HepG2 (cell line): Measurements from ENCODE around the gene RPS6KC1. TPM values are rescaled to one million over a fixed set of nuclear protein-coding genes. Genes with fewer than 3 reads are reported as not detected.

Experiments
- ATAC-seq: fragments of 200-7000 bp; cut with Tn5 transposase; 3 replicates; pipeline ENCODE4 v1.9.1; 2020; ENCODE audit warnings: mild to moderate bottlenecking, moderate library complexity
- BruUV-seq: library from RNA; stranded (reverse); fragments of 400-500 nt; replicated peaks from 2 replicates; lab custom pipeline; 2021; lab: Mats Ljungman, UMichigan
- CTCF ChIA-PET: fragments of 300-600 bp; formaldehyde crosslinking; extraction: SDS; loops from one replicate; lab custom pipeline; 2021; ENCODE audit warnings: low total read pairs, inconsistent platforms, low intra/inter-chr PET ratio; lab: Yijun Ruan, JAX
- POLR2A ChIA-PET: fragments of 350-600 bp; sonication (Branson Sonifier 250); formaldehyde crosslinking; loops from one replicate; lab custom pipeline; 2020; ENCODE audit warnings: antibody characterized with exemption, inconsistent platforms; lab: Yijun Ruan, JAX
- DNase-seq: peaks from one replicate; pipeline ENCODE4 v3.0.0-alpha.2; 2015; ENCODE audit warnings: low spot score
- FAIRE-seq: peaks from 3 replicates; lab custom pipeline; 2011; peaks lifted over from hg19 to GRCh38; lab: Jason Lieb, UNC
- H2AFZ ChIP-seq: one replicate; pipeline ENCODE4 v1.6.1; 2011; ENCODE audit warnings: low read length, inconsistent platforms
- H3K27ac ChIP-seq: fragments of 300-600 bp; 3 replicates; pipeline ENCODE4 v1.8.0; 2011; ENCODE audit warnings: mixed run types, mild to moderate bottlenecking, mixed read lengths, low read length, inconsistent platforms; ENCODE audit not compliant: insufficient read depth; ENCODE audit errors: extremely low read length
- H3K27me3 ChIP-seq, 2 experiments: fragments of 200-600 bp in 1 of 2; 2 replicates in 1 of 2; 3 replicates in 1 of 2; pipeline versions ENCODE4 v1.6.0 to v1.8.0; 2011; ENCODE audit warnings: low read length in 2 of 2, mild to moderate bottlenecking in 2 of 2, moderate library complexity in 2 of 2, inconsistent platforms in 1 of 2; ENCODE audit not compliant: insufficient read depth in 2 of 2, control insufficient read depth in 1 of 2
- H3K36me3 ChIP-seq, 2 experiments: fragments of 200-600 bp in 1 of 2; replicated peaks in 1 of 2; 2 replicates in 1 of 2; 3 replicates in 1 of 2; pipeline versions ENCODE4 v1.5.1 to v1.8.0; 2011; ENCODE audit warnings: low read length in 2 of 2, inconsistent platforms in 1 of 2; ENCODE audit not compliant: insufficient read depth in 2 of 2, control insufficient read depth in 1 of 2
- H3K4me1 ChIP-seq: 2 replicates; pipeline ENCODE4 v1.5.1; 2012; ENCODE audit warnings: low read length, inconsistent platforms; ENCODE audit not compliant: insufficient read depth
- H3K4me2 ChIP-seq: 2 replicates; pipeline ENCODE4 v1.6.0; 2011; ENCODE audit warnings: low read depth, low read length, inconsistent platforms
- H3K4me3 ChIP-seq, 3 experiments: fragments of 200-600 bp in 1 of 3; sonication (generic), shearing (Covaris generic) in 1 of 3; replicated peaks in 1 of 3; 2 replicates each; pipeline ENCODE4 v1.5.1; 2011 to 2016; ENCODE audit warnings: low read length in 3 of 3, inconsistent platforms in 2 of 3, low read depth in 2 of 3, mild to moderate bottlenecking in 2 of 3, control low read depth in 1 of 3, mixed read lengths in 1 of 3; ENCODE audit not compliant: insufficient read depth in 1 of 3
- H3K79me2 ChIP-seq: one replicate; pipeline ENCODE4 v1.6.1; 2011; ENCODE audit warnings: low read length, inconsistent platforms; ENCODE audit not compliant: insufficient read depth
- H3K9ac ChIP-seq: 2 replicates; pipeline ENCODE4 v1.6.0; 2011; ENCODE audit warnings: mild to moderate bottlenecking, low read depth, low read length, inconsistent platforms; ENCODE audit not compliant: insufficient read depth
- H3K9me3 ChIP-seq: 2 replicates; pipeline ENCODE4 v1.5.1; 2012; ENCODE audit warnings: mild to moderate bottlenecking, low read length
- H4K20me1 ChIP-seq: 2 replicates; pipeline ENCODE4 v1.6.0; 2011; ENCODE audit warnings: inconsistent platforms, mild to moderate bottlenecking, low read length, moderate library complexity; ENCODE audit not compliant: insufficient read depth
- AHR ChIP-seq: IDR thresholded peaks from 2 replicates; pipeline ENCODE4 v1.6.1; 2018; ENCODE audit warnings: missing genetic modification reagents, missing compliant biosample characterization
- DRAP1 ChIP-seq: IDR thresholded peaks from 2 replicates; pipeline ENCODE4 v1.6.1; 2016; ENCODE audit warnings: missing genetic modification reagents, missing compliant biosample characterization
- ESRRA ChIP-seq: sonication (generic); formaldehyde crosslinking; IDR thresholded peaks from 2 replicates; pipeline ENCODE4 v1.5.1; 2020; ENCODE audit warnings: mild to moderate bottlenecking, low read depth, missing genetic modification reagents
- MAFF ChIP-seq: IDR thresholded peaks from 2 replicates; pipeline ENCODE4 v1.6.1; 2011; ENCODE audit warnings: low read depth, low read length, improper control_type of control experiment
- MAFK ChIP-seq, 2 experiments: IDR thresholded peaks in 1 of 2; conservative IDR thresholded peaks in 1 of 2; 2 replicates each; pipeline ENCODE4 v1.6.1; 2011; ENCODE audit warnings: improper control_type of control experiment in 2 of 2, low read length in 2 of 2
- NAIF1 ChIP-seq: sonication (generic); formaldehyde crosslinking; IDR thresholded peaks from 2 replicates; pipeline ENCODE4 v1.5.0; 2020; ENCODE audit warnings: mild to moderate bottlenecking, missing genetic modification reagents, borderline replicate concordance
- NCOA1 ChIP-seq: sonication (generic); formaldehyde crosslinking; IDR thresholded peaks from 2 replicates; pipeline ENCODE4 v1.9.0; 2021; ENCODE audit warnings: missing genetic modification reagents
- POLR2G ChIP-seq: fragments of 200-400 bp; formaldehyde crosslinking; IDR thresholded peaks from 2 replicates; pipeline ENCODE4 v1.6.1; 2018; ENCODE audit warnings: mild to moderate bottlenecking, low read depth, low read length, moderate library complexity
- RARA ChIP-seq: IDR thresholded peaks from 2 replicates; pipeline ENCODE4 v1.6.1; 2016; ENCODE audit warnings: missing genetic modification reagents, missing compliant biosample characterization
- SNAPC5 ChIP-seq: sonication (generic); formaldehyde crosslinking; IDR thresholded peaks from 2 replicates; pipeline ENCODE4 v1.8.1; 2023; ENCODE audit warnings: mild to moderate bottlenecking, missing genetic modification reagents, borderline replicate concordance
- ZNF512B ChIP-seq: sonication (generic); formaldehyde crosslinking; IDR thresholded peaks from 2 replicates; pipeline ENCODE4 v1.5.1; 2020; ENCODE audit warnings: missing genetic modification reagents, mild to moderate bottlenecking, borderline replicate concordance
- ZNF609 ChIP-seq: sonication (generic); formaldehyde crosslinking; IDR thresholded peaks from 2 replicates; pipeline ENCODE4 v1.4.0; 2020; ENCODE audit warnings: mild to moderate bottlenecking, missing genetic modification reagents, borderline replicate concordance
- ZNF660 ChIP-seq: sonication (generic); formaldehyde crosslinking; IDR thresholded peaks from 2 replicates; pipeline ENCODE4 v1.5.1; 2020; ENCODE audit warnings: mild to moderate bottlenecking, low read depth, missing genetic modification reagents, borderline replicate concordance
- ZNF674 ChIP-seq: sonication (generic); formaldehyde crosslinking; IDR thresholded peaks from 2 replicates; pipeline ENCODE4 v1.5.0; 2020; ENCODE audit warnings: low read depth, mild to moderate bottlenecking, missing genetic modification reagents
- ZNF775 ChIP-seq: sonication (generic); formaldehyde crosslinking; IDR thresholded peaks from 2 replicates; pipeline ENCODE4 v1.4.0; 2020; ENCODE audit warnings: missing genetic modification reagents, mild to moderate bottlenecking, moderate library complexity, borderline replicate concordance
- WGBS: methylation state at CpG from one replicate; pipeline ENCODE4 v1.1.6; 2017; ENCODE audit warnings: low lambda C conversion rate; 5-methylcytosine and 5-hydroxymethylcytosine counted together
- in situ Hi-C: cut with HindIII; loops from 2 replicates; pipeline ENCODE4 v1.10.0; 2017; ENCODE audit warnings: low pct_unique_long_range_greater_than_20kb; ENCODE audit not compliant: extremely low pct_ligation_motif_present
- intact Hi-C: fragments of 100-400 bp; cut with micrococcal nuclease; formaldehyde crosslinking; loops from one replicate; pipeline ENCODE4 v1.10.0; 2022; ENCODE audit not compliant: unreplicated experiment
- polyA plus RNA-seq, 8 experiments: library from polyadenylated mRNA; depleted of rRNA in 3 of 8; stranded (reverse) in 7 of 8; unstranded in 1 of 8; fragments of >200 nt; fragmentation: Illumina TruSeq in 4 of 8; extraction: Trizol in 4 of 8; gene quantifications; 2 replicates each; pipeline versions ENCODE4 v1.2.1 to v1.2.3, GENCODE V29; 2011 to 2016; ENCODE audit warnings: low read depth in 4 of 8, missing spikeins in 1 of 8, mixed read lengths in 1 of 8; ENCODE audit not compliant: insufficient read depth in 1 of 8
- total RNA-seq, 5 experiments: library from RNA; depleted of rRNA; stranded (reverse); fragments of >200 nt; fragmentation: Illumina TruSeq; extraction: Trizol; gene quantifications; 2 replicates each; pipeline ENCODE4 v1.2.3, GENCODE V29; 2016; ENCODE audit warnings: low read depth in 1 of 5

Gene RPS6KC1
- total and polyA plus RNA-seq, 2 of the 13 experiments (the other 11 are each of a cell fraction or from before 2014, with no cell fraction given) = 11.0 to 25.2 TPM

- Histone ChIP-seq H3K4me2 (no peak overlapping the region), H3K79me2 (no peaks in the 10 kb centered on the region), H3K27me3 (no peaks in the 10 kb centered on the region), H3K4me1 (no peaks in the 10 kb centered on the region), H3K9ac (no peak overlapping the region), H4K20me1 (no peaks in the 10 kb centered on the region), H3K36me3 (peaks cover 0 to 9% of the 10 kb centered on the region in 2 experiments; a peak in 1 of 5 replicates), H3K27ac (no peak overlapping the region), H3K4me3 (no peak overlapping the region), H3K9me3 (no peaks in the 10 kb centered on the region), H2AFZ (no peak overlapping the region)
- in situ Hi-C loops (no loop called here), intact Hi-C loops (no loop called here)
- 95% methylated on average over 4 of the region's 4 CpGs for WGBS
- CTCF ChIA-PET = no interaction called here
- DNase-seq (no peak), FAIRE-seq (no peak), ATAC-seq (no peak)
- no peak for TF ChIP-seq AHR (CRISPR knock-in tag)
- no peak for TF ChIP-seq ZNF609 (CRISPR knock-in tag)
- TF ChIP-seq ESRRA (CRISPR knock-in tag) = no peak
- TF ChIP-seq NCOA1 = no peak
- no peak for TF ChIP-seq POLR2G
- TF ChIP-seq ZNF775 (CRISPR knock-in tag) = no peak
- TF ChIP-seq ZNF660 (CRISPR knock-in tag) = no peak
- TF ChIP-seq ZNF512B (CRISPR knock-in tag) = no peak
- TF ChIP-seq MAFK (conservative IDR thresholded peaks at IDR 0.05 in 1 of 2, IDR thresholded peaks at IDR 0.05 in 1 of 2; ENCODE audit: low read length in 2 of 2) = peak; percentile 45 to 60
- peak; percentile 40; the same call in 1 of the 2 replicates for TF ChIP-seq MAFF
- no peak for TF ChIP-seq ZNF674 (CRISPR knock-in tag)
- no peak for TF ChIP-seq RARA (CRISPR knock-in tag)
- no peak for TF ChIP-seq DRAP1 (CRISPR knock-in tag)
- no peak for TF ChIP-seq NAIF1 (CRISPR knock-in tag)
- no peak for TF ChIP-seq SNAPC5 (CRISPR knock-in tag)
- POLR2A ChIA-PET = no interaction called here
- BruUV-seq = no TSS peak
Measured at GRCh38 chr1:213110349-213111300, 59.6 kb downstream of the RPS6KC1 start.
